K562 (cell line): ENCODE measurements around the gene SOCS7. TPM values are rescaled to one million over a fixed set of nuclear protein-coding genes. Genes with fewer than 3 reads are reported as not detected.

Experiments used
- ATAC-seq: fragments of 200-7000 bp; cut with Tn5 transposase; 3 replicates; pipeline ENCODE4 v1.9.1; 2020; ENCODE audit warnings: moderate library complexity
- BruUV-seq: library from RNA; stranded (reverse); fragments of 400-500 nt; replicated peaks from 2 replicates; lab custom pipeline; 2021; lab: Mats Ljungman, UMichigan
- CTCF ChIA-PET: fragments of 300-600 bp; formaldehyde crosslinking; extraction: SDS; loops from one replicate; lab custom pipeline; 2021; ENCODE audit warnings: low intra/inter-chr PET ratio; lab: Yijun Ruan, JAX
- POLR2A ChIA-PET: fragments of 300-600, 350-650 bp; sonication (Branson Sonifier 250); formaldehyde crosslinking; extraction: SDS; loops from one replicate; lab custom pipeline; 2021; ENCODE audit warnings: antibody characterized with exemption, inconsistent platforms; lab: Yijun Ruan, JAX
- DNase-seq, 4 experiments: peaks; one replicate each; pipeline versions ENCODE4 v3.0.0 to v3.0.0-alpha.2; 2011 to 2018; ENCODE audit warnings: low spot score in 3 of 4, mixed read lengths in 3 of 4; ENCODE audit errors: extremely low read depth in 1 of 4
- FAIRE-seq: peaks from 2 replicates; lab custom pipeline; 2011; peaks lifted over from hg19 to GRCh38; lab: Jason Lieb, UNC
- H2AFZ ChIP-seq: 2 replicates; pipeline ENCODE4 v1.6.0; 2011; ENCODE audit warnings: low read depth, low read length, control low read depth, inconsistent platforms
- H3K27ac ChIP-seq: fragments of 200-600 bp; 3 replicates; pipeline ENCODE4 v1.8.0; 2011; ENCODE audit warnings: low read depth, mild to moderate bottlenecking, control low read depth, inconsistent platforms, low read length, moderate library complexity, mixed read lengths; ENCODE audit errors: extremely low read depth
- H3K27me3 ChIP-seq, 2 experiments: fragments of 300-600 bp in 1 of 2; 2 replicates in 1 of 2; 3 replicates in 1 of 2; pipeline versions ENCODE4 v1.6.0 to v1.8.0; 2011; ENCODE audit warnings: inconsistent platforms in 2 of 2, low read length in 2 of 2, mild to moderate bottlenecking in 1 of 2, mixed read lengths in 1 of 2, moderate library complexity in 1 of 2; ENCODE audit not compliant: control insufficient read depth in 2 of 2, insufficient read depth in 2 of 2
- H3K36me3 ChIP-seq: fragments of 300-600 bp; 3 replicates; pipeline ENCODE4 v1.8.0; 2011; ENCODE audit warnings: mild to moderate bottlenecking, low read length, inconsistent platforms; ENCODE audit not compliant: control insufficient read depth, insufficient read depth
- H3K4me1 ChIP-seq, 2 experiments: fragments of 200-600 bp in 1 of 2; replicated peaks in 1 of 2; 2 replicates in 1 of 2; 3 replicates in 1 of 2; pipeline versions ENCODE4 v1.5.1 to v1.8.0; 2011; ENCODE audit warnings: inconsistent platforms in 2 of 2, low read length in 2 of 2, mild to moderate bottlenecking in 1 of 2, mixed read lengths in 1 of 2, moderate library complexity in 1 of 2; ENCODE audit not compliant: control insufficient read depth in 2 of 2, insufficient read depth in 2 of 2
- H3K4me2 ChIP-seq: 2 replicates; pipeline ENCODE4 v1.6.1; 2011; ENCODE audit warnings: low read length, control low read depth, inconsistent platforms, mixed read lengths; ENCODE audit not compliant: insufficient read depth
- H3K4me3 ChIP-seq: fragments of 200-600 bp; sonication (generic), shearing (Covaris generic); 2 replicates; pipeline ENCODE4 v1.5.1; 2016; ENCODE audit warnings: control low read depth, inconsistent platforms
- H3K79me2 ChIP-seq: fragments of 200-600 bp; 3 replicates; pipeline ENCODE4 v1.8.0; 2011; ENCODE audit warnings: low read length, inconsistent platforms; ENCODE audit not compliant: control insufficient read depth, insufficient read depth
- H3K9ac ChIP-seq, 2 experiments: 2 replicates each; pipeline versions ENCODE4 v1.6.0 to v1.6.1; 2011; ENCODE audit warnings: low read depth in 2 of 2, low read length in 2 of 2, control low read depth in 1 of 2, inconsistent platforms in 1 of 2, mild to moderate bottlenecking in 1 of 2, mixed read lengths in 1 of 2; ENCODE audit not compliant: insufficient read depth in 1 of 2
- H3K9me1 ChIP-seq: one replicate; pipeline ENCODE4 v1.6.0; 2011; ENCODE audit warnings: inconsistent platforms, mild to moderate bottlenecking, low read length, moderate library complexity; ENCODE audit not compliant: control insufficient read depth, insufficient read depth
- H3K9me3 ChIP-seq: replicated peaks from 2 replicates; pipeline ENCODE4 v1.5.1; 2011; ENCODE audit warnings: low read depth, low read length, inconsistent platforms; ENCODE audit not compliant: control insufficient read depth, insufficient read depth
- H4K20me1 ChIP-seq: replicated peaks from 2 replicates; pipeline ENCODE4 v1.6.1; 2011; ENCODE audit warnings: low read length, inconsistent platforms, mixed read lengths; ENCODE audit not compliant: control insufficient read depth, insufficient read depth
- CBX3 ChIP-seq, 2 experiments: IDR thresholded peaks; 1 replicate in 1 of 2; 2 replicates in 1 of 2; pipeline ENCODE4 v1.6.1; 2012; ENCODE audit warnings: inconsistent platforms in 2 of 2, low read length in 2 of 2, borderline replicate concordance in 1 of 2, control low read depth in 1 of 2
- CTBP1 ChIP-seq: fragments of 450-650 bp; IDR thresholded peaks from 2 replicates; pipeline ENCODE4 v1.6.1; 2016; ENCODE audit warnings: borderline replicate concordance
- DDX20 ChIP-seq: fragments of 450-650 bp; IDR thresholded peaks from 2 replicates; pipeline ENCODE4 v1.6.1; 2016; ENCODE audit warnings: missing genetic modification characterization, low read depth, mild to moderate bottlenecking, missing compliant biosample characterization, moderate library complexity
- ELF4 ChIP-seq: fragments of 450-650 bp; formaldehyde crosslinking; IDR thresholded peaks from 2 replicates; pipeline ENCODE4 v1.4.0; 2022; ENCODE audit warnings: missing genetic modification characterization
- IFI16 ChIP-seq: fragments of 250-450 bp; sonication (Bioruptor Pico); IDR thresholded peaks from 2 replicates; pipeline ENCODE4 v2.1.2; 2022; ENCODE audit warnings: mild to moderate bottlenecking, inconsistent platforms
- NR0B1 ChIP-seq: fragments of 450-650 bp; IDR thresholded peaks from one replicate; pipeline ENCODE4 v1.6.1; 2018; ENCODE audit warnings: mild to moderate bottlenecking, moderate library complexity; ENCODE audit not compliant: partially characterized antibody
- PHB ChIP-seq: fragments of 250-450 bp; sonication (Bioruptor Pico); IDR thresholded peaks from 2 replicates; pipeline ENCODE4 v1.5.0; 2021
- SMAD3 ChIP-seq: fragments of 450-650 bp; formaldehyde crosslinking; conservative IDR thresholded peaks from 2 replicates; pipeline ENCODE4 v1.4.0; 2020; ENCODE audit warnings: mild to moderate bottlenecking
- USF1 ChIP-seq: sonication (generic); formaldehyde crosslinking; IDR thresholded peaks from 2 replicates; pipeline ENCODE4 v1.9.0; 2022; ENCODE audit warnings: mild to moderate bottlenecking, missing genetic modification reagents
- ZBTB43 ChIP-seq: sonication (generic); formaldehyde crosslinking; IDR thresholded peaks from 2 replicates; pipeline ENCODE4 v1.8.0; 2023; ENCODE audit warnings: mild to moderate bottlenecking, missing genetic modification reagents
- ZBTB49 ChIP-seq: sonication (generic); formaldehyde crosslinking; IDR thresholded peaks from 2 replicates; pipeline ENCODE4 v1.8.0; 2022; ENCODE audit warnings: missing genetic modification reagents, mild to moderate bottlenecking, borderline replicate concordance
- ZNF778 ChIP-seq: fragments of 450-650 bp; formaldehyde crosslinking; IDR thresholded peaks from 2 replicates; pipeline ENCODE4 v1.4.0; 2020; ENCODE audit warnings: mild to moderate bottlenecking, moderate library complexity
- WGBS: fragments of 100-300 bp; shearing (Covaris generic); methylation state at CpG from one replicate; pipeline ENCODE4 v1.1.6; 2016; ENCODE audit warnings: low coverage, mixed read lengths; ENCODE audit not compliant: insufficient coverage; ENCODE audit errors: missing lambda C conversion rate; 5-methylcytosine and 5-hydroxymethylcytosine counted together
- in situ Hi-C: fragments of 300-500 bp; cut with MboI; formaldehyde crosslinking; loops from 4 replicates; pipeline ENCODE4 v1.15.0; 2018; ENCODE audit warnings: inconsistent platforms, mixed read lengths
- intact Hi-C: fragments of 100-400 bp; cut with micrococcal nuclease; formaldehyde crosslinking; loops from 2 replicates; pipeline ENCODE4 v1.14.2; 2022
- polyA plus RNA-seq, 8 experiments: library from polyadenylated mRNA; depleted of rRNA in 4 of 8; stranded (reverse) in 5 of 8; unstranded in 3 of 8; fragments of >200 nt; fragmentation: Nextera tagmentation in 2 of 8; fragmentation: Illumina TruSeq in 1 of 8; extraction: Ambion mirVana in 2 of 8; extraction: Trizol in 1 of 8; gene quantifications; 2 replicates each; pipeline versions ENCODE4 v1.2.1 to v1.2.3, GENCODE V29; 2011 to 2014; ENCODE audit warnings: inconsistent platforms in 1 of 8, missing spikeins in 1 of 8
- total RNA-seq, 7 experiments: library from RNA; depleted of rRNA in 6 of 7; stranded (reverse); fragments of >200 nt in 6 of 7; fragmentation: Illumina TruSeq in 2 of 7; extraction: Trizol in 2 of 7; gene quantifications; 2 replicates each; pipeline versions ENCODE4 v1.2.1 to v1.2.3, GENCODE V29; 2011 to 2021; ENCODE audit warnings: low replicate concordance in 1 of 7

Gene SOCS7
- total and polyA plus RNA-seq, 9 of the 15 experiments (the other 6 are each of a cell fraction or from before 2014, with no cell fraction given) = 0.94 to 14.5 (median 8.2) TPM

GRCh38 chr17:38417210-38417951, 65.7 kb downstream of the SOCS7 start:
- POLR2A ChIA-PET = interaction anchor here (0.7 kb wide), 2 partner anchors 154 to 1177 kb away, joined by 3 read pairs; no protein-coding TSS in a partner anchor
- no peak for FAIRE-seq
- Histone ChIP-seq H3K9ac (peak overlapping the region in 1 of 2 experiments; percentile 68; a peak in 2 of 4 replicates), H3K4me3 (no peak overlapping the region), H3K27me3 (peaks cover 14 to 41% of the 10 kb centered on the region in 2 experiments; a peak in 4 of 5 replicates), H3K9me3 (no peaks in the 10 kb centered on the region), H3K79me2 (no peaks in the 10 kb centered on the region), H3K36me3 (no peaks in the 10 kb centered on the region), H3K4me1 (peaks cover 30 to 41% of the 10 kb centered on the region in 2 experiments), H2AFZ (no peak overlapping the region), H3K4me2 (no peak overlapping the region), H3K27ac (no peak overlapping the region), H4K20me1 (peaks cover 8% of the 10 kb centered on the region), H3K9me1 (no peaks in the 10 kb centered on the region)
- 14% methylated on average over 10 of the region's 11 CpGs for WGBS
- DNase-seq = peak; percentile 55 to 75 (median 68)
- intact Hi-C loops (no loop called here), in situ Hi-C loops (no loop called here)
- peak; percentile 17 for ATAC-seq
- no TSS peak for BruUV-seq
- CTCF ChIA-PET = interaction anchor here (1.1 to 4.2 kb wide), 2 partner anchors 67 to 86 kb away, joined by 3 to 42 read pairs; partner anchors contain the start of gene SOCS7
- no peak for TF ChIP-seq DDX20 (tag)
- TF ChIP-seq NR0B1 = no peak
- TF ChIP-seq PHB (CRISPR knock-in tag) = no peak
- TF ChIP-seq ZBTB43 (CRISPR knock-in tag) = no peak
- peak; percentile 93 for TF ChIP-seq CTBP1
- TF ChIP-seq ZBTB49 (CRISPR knock-in tag) = no peak
- no peak for TF ChIP-seq CBX3 (IDR thresholded peaks at IDR 0.05; ENCODE audit: borderline replicate concordance in 1 of 2, low read length in 2 of 2)
- TF ChIP-seq ELF4 (CRISPR knock-in tag) = no peak
- no peak for TF ChIP-seq ZNF778 (CRISPR knock-in tag)
- TF ChIP-seq SMAD3 = peak; percentile 74; the same call in 1 of the 2 replicates
- no peak for TF ChIP-seq IFI16
- TF ChIP-seq USF1 (CRISPR knock-in tag) = no peak
